PC-9 (cell line): ENCODE measurements around the gene HTR5A. TPM values are rescaled to one million over a fixed set of nuclear protein-coding genes. Genes with fewer than 3 reads are reported as not detected.

Experiments used
- BruUV-seq: library from RNA; stranded (reverse); fragments of 400-500 nt; replicated peaks from 2 replicates; lab custom pipeline; 2021; lab: Mats Ljungman, UMichigan
- CTCF ChIA-PET: fragments of 300-600 bp; sonication (Branson Sonifier 250); formaldehyde crosslinking; loops from one replicate; lab custom pipeline; 2022; ENCODE audit warnings: antibody characterized with exemption; lab: Charles Lee
- POLR2A ChIA-PET: fragments of 300-600 bp; sonication (Branson Sonifier 250); formaldehyde crosslinking; loops from one replicate; lab custom pipeline; 2022; ENCODE audit warnings: antibody characterized with exemption; ENCODE audit not compliant: unreplicated experiment; lab: Charles Lee
- DNase-seq, 2 experiments: peaks; one replicate each; pipeline versions ENCODE4 v3.0.0 to v3.0.0-alpha.2; 2015 to 2022; ENCODE audit warnings: mixed read lengths in 1 of 2
- H2AFZ ChIP-seq: fragments of 200-600 bp; sonication (generic); 2 replicates; pipeline ENCODE4 v1.8.1; 2017; ENCODE audit warnings: antibody characterized with exemption
- H3F3A ChIP-seq: fragments of 200-600 bp; sonication (generic); 2 replicates; pipeline ENCODE4 v1.8.1; 2017; ENCODE audit warnings: antibody characterized with exemption, mild to moderate bottlenecking, low read depth; ENCODE audit not compliant: insufficient read depth
- H3K27ac ChIP-seq: fragments of 200-600 bp; sonication (generic); 2 replicates; pipeline ENCODE4 v1.6.1; 2016; ENCODE audit warnings: mixed run types
- H3K27me3 ChIP-seq: fragments of 200-600 bp; sonication (generic); 2 replicates; pipeline ENCODE4 v1.6.1; 2016; ENCODE audit warnings: low read depth, mixed run types; ENCODE audit not compliant: insufficient read depth
- H3K36me3 ChIP-seq: fragments of 200-600 bp; sonication (generic); 2 replicates; pipeline ENCODE4 v1.6.1; 2016; ENCODE audit warnings: low read depth, mixed run types
- H3K4me1 ChIP-seq: fragments of 200-600 bp; sonication (generic); replicated peaks from 2 replicates; pipeline ENCODE4 v1.6.1; 2016; ENCODE audit warnings: mixed run types; ENCODE audit not compliant: insufficient read depth
- H3K4me2 ChIP-seq: fragments of 200-600 bp; sonication (generic); 2 replicates; pipeline ENCODE4 v1.6.1; 2017; ENCODE audit warnings: mixed run types
- H3K4me3 ChIP-seq: fragments of 200-600 bp; sonication (generic); 2 replicates; pipeline ENCODE4 v1.6.1; 2016; ENCODE audit warnings: mixed run types
- H3K79me2 ChIP-seq: fragments of 200-600 bp; sonication (generic); 2 replicates; pipeline ENCODE4 v1.6.1; 2017; ENCODE audit warnings: low read depth, mixed run types
- H3K9me2 ChIP-seq: fragments of 200-600 bp; sonication (generic); 2 replicates; pipeline ENCODE4 v1.8.1; 2017; ENCODE audit warnings: mild to moderate bottlenecking; ENCODE audit not compliant: insufficient read depth
- H3K9me3 ChIP-seq: fragments of 200-600 bp; sonication (generic); 2 replicates; pipeline ENCODE4 v1.8.1; 2016; ENCODE audit warnings: low read depth; ENCODE audit not compliant: insufficient read depth
- H4K20me1 ChIP-seq: fragments of 200-600 bp; sonication (generic); 2 replicates; pipeline ENCODE4 v1.8.1; 2017; ENCODE audit not compliant: insufficient read depth
- EZH2 ChIP-seq: fragments of 200-600 bp; sonication (generic); IDR thresholded peaks from 2 replicates; pipeline ENCODE4 v1.8.0; 2017; ENCODE audit warnings: antibody characterized with exemption, low read depth
- intact Hi-C: fragments of 100-400 bp; cut with micrococcal nuclease; formaldehyde crosslinking; loops from one replicate; pipeline ENCODE4 v1.10.0; 2022; ENCODE audit not compliant: unreplicated experiment
- total RNA-seq: library from RNA; stranded (reverse); gene quantifications from 2 replicates; pipeline ENCODE4 v1.2.3, GENCODE V29; 2021
- TF ChIP-seq, protein P1 (sequence below): fragments of 200-600 bp; sonication (generic); conservative IDR thresholded peaks from 2 replicates; pipeline ENCODE4 v1.6.1; 2017; ENCODE audit warnings: mixed run types, antibody characterized with exemption, mild to moderate bottlenecking, moderate library complexity

Gene HTR5A
- total RNA-seq, 1 experiment from 2014 or later: not detected

DNA sequence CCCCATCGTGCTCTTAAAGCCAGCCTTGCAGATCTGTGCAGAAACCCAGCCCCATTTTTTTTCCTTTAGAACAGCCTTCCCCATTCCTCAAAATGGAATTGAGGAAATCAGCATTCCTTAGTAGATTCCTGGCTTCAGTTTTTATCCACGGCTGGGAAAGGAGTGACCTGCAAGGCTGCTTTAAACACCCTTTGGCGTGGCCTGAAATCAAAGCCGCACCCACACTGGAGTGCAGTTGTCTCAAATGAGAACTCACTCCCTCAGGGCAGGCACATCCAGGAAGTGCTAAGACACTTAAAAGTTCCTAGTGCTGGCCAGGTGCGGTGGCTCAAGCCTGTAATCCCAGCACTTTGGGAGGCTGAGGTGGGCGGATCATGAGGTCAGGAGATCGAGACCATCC is 34.8 kb downstream of the HTR5A start:
- TF ChIP-seq, protein P1, sequence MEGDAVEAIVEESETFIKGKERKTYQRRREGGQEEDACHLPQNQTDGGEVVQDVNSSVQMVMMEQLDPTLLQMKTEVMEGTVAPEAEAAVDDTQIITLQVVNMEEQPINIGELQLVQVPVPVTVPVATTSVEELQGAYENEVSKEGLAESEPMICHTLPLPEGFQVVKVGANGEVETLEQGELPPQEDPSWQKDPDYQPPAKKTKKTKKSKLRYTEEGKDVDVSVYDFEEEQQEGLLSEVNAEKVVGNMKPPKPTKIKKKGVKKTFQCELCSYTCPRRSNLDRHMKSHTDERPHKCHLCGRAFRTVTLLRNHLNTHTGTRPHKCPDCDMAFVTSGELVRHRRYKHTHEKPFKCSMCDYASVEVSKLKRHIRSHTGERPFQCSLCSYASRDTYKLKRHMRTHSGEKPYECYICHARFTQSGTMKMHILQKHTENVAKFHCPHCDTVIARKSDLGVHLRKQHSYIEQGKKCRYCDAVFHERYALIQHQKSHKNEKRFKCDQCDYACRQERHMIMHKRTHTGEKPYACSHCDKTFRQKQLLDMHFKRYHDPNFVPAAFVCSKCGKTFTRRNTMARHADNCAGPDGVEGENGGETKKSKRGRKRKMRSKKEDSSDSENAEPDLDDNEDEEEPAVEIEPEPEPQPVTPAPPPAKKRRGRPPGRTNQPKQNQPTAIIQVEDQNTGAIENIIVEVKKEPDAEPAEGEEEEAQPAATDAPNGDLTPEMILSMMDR: no peak
- TF ChIP-seq EZH2: no peak
- no peaks in the 10 kb centered on the region for H3K4me1 ChIP-seq
- H4K20me1 ChIP-seq: no peaks in the 10 kb centered on the region
- H3K9me2 ChIP-seq: no peaks in the 10 kb centered on the region
- H3K79me2 ChIP-seq: no peaks in the 10 kb centered on the region
- intact Hi-C loops: no loop called here
- no peaks in the 10 kb centered on the region for H3K9me3 ChIP-seq
- no TSS peak for BruUV-seq
- H3K27ac ChIP-seq: no peak overlapping the region
- peaks cover 96% of the 10 kb centered on the region for H3K27me3 ChIP-seq
- no peak overlapping the region for H2AFZ ChIP-seq
- DNase-seq: peak in 1 of 2 experiments; percentile 5
- no peaks in the 10 kb centered on the region for H3K36me3 ChIP-seq
- H3K4me2 ChIP-seq: no peak overlapping the region
- no peak overlapping the region for H3K4me3 ChIP-seq
- ChIA-PET CTCF (no interaction called here), POLR2A (no interaction called here)
- no peaks in the 10 kb centered on the region for H3F3A ChIP-seq

- H3K9me2 ChIP-seq: no peaks in the 10 kb centered on the region
- H3K4me1 ChIP-seq: no peaks in the 10 kb centered on the region
- H3K36me3 ChIP-seq: no peaks in the 10 kb centered on the region
- peaks cover 96% of the 10 kb centered on the region for H3K27me3 ChIP-seq
- H3K4me3 ChIP-seq: no peak overlapping the region
- H2AFZ ChIP-seq: no peak overlapping the region
- ChIA-PET POLR2A (no interaction called here), CTCF (no interaction called here)
- no peak overlapping the region for H3K4me2 ChIP-seq
- H3F3A ChIP-seq: no peaks in the 10 kb centered on the region
- H3K27ac ChIP-seq: no peak overlapping the region
- H4K20me1 ChIP-seq: 0 out of 2 replicates have a peak, but pooled peaks cover 3% of the 10 kb centered on the region
- TF ChIP-seq, protein P1: no peak
- no peak for TF ChIP-seq EZH2
- intact Hi-C loops: no loop called here
- BruUV-seq: no TSS peak
- no peaks in the 10 kb centered on the region for H3K79me2 ChIP-seq
- no peaks in the 10 kb centered on the region for H3K9me3 ChIP-seq
- no peak for DNase-seq
These were observed 36.2 kb downstream of the HTR5A start for GRCh38 chr7:155106356-155106755.

GRCh38 chr7:155107126-155107525 is 37.0 kb downstream of the HTR5A start:
- POLR2A ChIA-PET: no interaction called here

More at GRCh38 chr7:155107126-155107525, 37.0 kb downstream of the HTR5A start:
- no peak overlapping the region for H2AFZ ChIP-seq
- BruUV-seq: no TSS peak
- DNase-seq: no peak
- no peaks in the 10 kb centered on the region for H3F3A ChIP-seq
- H3K27ac ChIP-seq: no peak overlapping the region
- intact Hi-C loops: no loop called here
- H4K20me1 ChIP-seq: 0 out of 2 replicates have a peak, but pooled peaks cover 3% of the 10 kb centered on the region
- no peaks in the 10 kb centered on the region for H3K9me2 ChIP-seq
- TF ChIP-seq, protein P1: no peak
- TF ChIP-seq EZH2: no peak
- no peak overlapping the region for H3K4me2 ChIP-seq
- no peaks in the 10 kb centered on the region for H3K79me2 ChIP-seq
- no peaks in the 10 kb centered on the region for H3K36me3 ChIP-seq
- H3K27me3 ChIP-seq: peaks cover 96% of the 10 kb centered on the region
- H3K4me3 ChIP-seq: no peak overlapping the region
- CTCF ChIA-PET: no interaction called here
- no peaks in the 10 kb centered on the region for H3K4me1 ChIP-seq
- no peaks in the 10 kb centered on the region for H3K9me3 ChIP-seq
